Left ventricle myocardium inferior (tissue), 1 donor: ENCODE results near the gene DOK3. TPM values are rescaled to one million over a fixed set of nuclear protein-coding genes. Genes with fewer than 3 reads are reported as not detected.

ENCODE experiments used
- DNase-seq: peaks from one replicate; pipeline ENCODE4 v3.0.0-alpha.2; 2020
- H3K27ac ChIP-seq: fragments of 200-600 bp; replicated peaks from 2 replicates; pipeline ENCODE4 v1.8.0; 2021
- H3K27me3 ChIP-seq: fragments of 200-600 bp; 2 replicates; pipeline ENCODE4 v1.8.0; 2021; ENCODE audit warnings: low read depth
- H3K36me3 ChIP-seq: fragments of 200-600 bp; 2 replicates; pipeline ENCODE4 v1.8.0; 2021
- H3K4me1 ChIP-seq: fragments of 200-600 bp; 2 replicates; pipeline ENCODE4 v1.8.0; 2021
- H3K4me3 ChIP-seq: fragments of 200-600 bp; 2 replicates; pipeline ENCODE4 v1.8.0; 2021; ENCODE audit warnings: mild to moderate bottlenecking, moderate library complexity
- H3K9me3 ChIP-seq: fragments of 200-600 bp; replicated peaks from 2 replicates; pipeline ENCODE4 v1.8.0; 2021
- intact Hi-C: fragments of 100-400 bp; cut with micrococcal nuclease; formaldehyde crosslinking; loops from one replicate; pipeline ENCODE4 v1.11.0; 2022
- total RNA-seq: library from RNA; stranded (reverse); fragmentation: NEBNext Ultra II Directional; extraction: Animal tissue kit (Norgen Biotek cat#: 25700); gene quantifications from one replicate; pipeline ENCODE4 v1.2.1, GENCODE V29; 2021
- TF ChIP-seq, protein P1 (sequence below): fragments of 200-600 bp; IDR thresholded peaks from 2 replicates; pipeline ENCODE4 v1.8.0; 2021; ENCODE audit warnings: antibody characterized with exemption, mild to moderate bottlenecking, borderline replicate concordance
- donor health status: DM: no; HTN: yes; CAD: no; lungs with severe emphysema.

The DOK3 gene
- total RNA-seq, 1 donor from 2014 or later = 3.3 TPM

- TF ChIP-seq, protein P1, sequence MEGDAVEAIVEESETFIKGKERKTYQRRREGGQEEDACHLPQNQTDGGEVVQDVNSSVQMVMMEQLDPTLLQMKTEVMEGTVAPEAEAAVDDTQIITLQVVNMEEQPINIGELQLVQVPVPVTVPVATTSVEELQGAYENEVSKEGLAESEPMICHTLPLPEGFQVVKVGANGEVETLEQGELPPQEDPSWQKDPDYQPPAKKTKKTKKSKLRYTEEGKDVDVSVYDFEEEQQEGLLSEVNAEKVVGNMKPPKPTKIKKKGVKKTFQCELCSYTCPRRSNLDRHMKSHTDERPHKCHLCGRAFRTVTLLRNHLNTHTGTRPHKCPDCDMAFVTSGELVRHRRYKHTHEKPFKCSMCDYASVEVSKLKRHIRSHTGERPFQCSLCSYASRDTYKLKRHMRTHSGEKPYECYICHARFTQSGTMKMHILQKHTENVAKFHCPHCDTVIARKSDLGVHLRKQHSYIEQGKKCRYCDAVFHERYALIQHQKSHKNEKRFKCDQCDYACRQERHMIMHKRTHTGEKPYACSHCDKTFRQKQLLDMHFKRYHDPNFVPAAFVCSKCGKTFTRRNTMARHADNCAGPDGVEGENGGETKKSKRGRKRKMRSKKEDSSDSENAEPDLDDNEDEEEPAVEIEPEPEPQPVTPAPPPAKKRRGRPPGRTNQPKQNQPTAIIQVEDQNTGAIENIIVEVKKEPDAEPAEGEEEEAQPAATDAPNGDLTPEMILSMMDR = no peak
- no peak overlapping the region for H3K4me3 ChIP-seq
- no peak for DNase-seq
- peaks cover 52% of the 10 kb centered on the region for H3K4me1 ChIP-seq
- peaks cover 7% of the 10 kb centered on the region for H3K9me3 ChIP-seq
- H3K27ac ChIP-seq = peak overlapping the region; percentile 92
- intact Hi-C loops = no loop called here
- H3K36me3 ChIP-seq = peaks cover 30% of the 10 kb centered on the region
- peaks cover 85% of the 10 kb centered on the region for H3K27me3 ChIP-seq
Observed at GRCh38 chr5:177468329-177468684, 41.3 kb downstream of the DOK3 start.

DNA sequence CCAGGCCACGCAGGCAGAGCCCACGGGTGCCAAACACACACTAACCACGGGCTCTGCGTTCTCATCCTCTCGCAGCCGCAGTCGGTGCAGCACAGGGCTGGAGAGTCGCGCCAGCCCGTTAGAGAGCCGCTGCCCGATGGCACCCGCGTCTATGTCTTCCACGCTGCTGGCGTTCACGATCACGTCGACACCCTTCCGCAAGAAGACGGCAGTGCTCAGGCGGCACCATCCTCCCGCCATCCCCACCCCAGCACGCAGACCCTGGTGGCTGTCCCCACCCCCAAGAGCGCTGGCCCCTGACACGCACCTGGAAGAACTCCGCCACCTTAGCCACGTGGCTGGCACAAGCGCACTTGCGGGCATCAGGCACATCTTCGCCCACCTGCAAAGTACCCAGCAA lies 42.2 kb downstream of the DOK3 start:
- Histone ChIP-seq H3K9me3 (peaks cover 7% of the 10 kb centered on the region), H3K36me3 (peaks cover 30% of the 10 kb centered on the region), H3K4me1 (peaks cover 48% of the 10 kb centered on the region), H3K27ac (no peak overlapping the region), H3K4me3 (no peak overlapping the region), H3K27me3 (peaks cover 83% of the 10 kb centered on the region)
- intact Hi-C loops = no loop called here
- DNase-seq = no peak
- TF ChIP-seq, protein P1 = no peak

- Histone ChIP-seq H3K4me3 (no peak overlapping the region), H3K36me3 (peaks cover 30% of the 10 kb centered on the region)
Observed at GRCh38 chr5:177466861-177467260, 42.8 kb downstream of the DOK3 start.

DNA sequence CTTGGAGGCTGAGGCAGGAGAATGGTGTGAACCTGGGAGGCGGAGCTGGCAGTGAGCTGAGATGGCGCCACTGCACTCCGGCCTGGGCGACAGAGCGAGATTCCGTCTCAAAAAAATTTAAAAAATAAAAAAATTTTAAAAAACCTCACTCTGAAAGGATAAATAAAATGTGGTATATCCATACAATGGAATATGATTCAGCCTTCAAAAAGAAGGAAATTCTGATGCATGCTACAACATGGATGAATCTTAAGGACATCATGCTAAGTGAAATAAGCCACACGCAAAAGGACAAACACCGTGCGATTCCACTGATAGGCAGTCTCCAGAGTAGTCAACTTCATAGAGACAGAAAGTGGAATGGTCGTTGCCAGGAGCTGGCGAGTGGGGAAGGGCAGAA lies 44.6 kb downstream of the DOK3 start:
- TF ChIP-seq, protein P1 = no peak
- Histone ChIP-seq H3K27me3 (peaks cover 62% of the 10 kb centered on the region), H3K4me1 (peaks cover 39% of the 10 kb centered on the region), H3K9me3 (peaks cover 7% of the 10 kb centered on the region), H3K4me3 (no peak overlapping the region), H3K36me3 (peaks cover 32% of the 10 kb centered on the region), H3K27ac (no peak overlapping the region)
- intact Hi-C loops = no loop called here
- no peak for DNase-seq

More at GRCh38 chr5:177466861-177467260, 42.8 kb downstream of the DOK3 start:
- Histone ChIP-seq H3K27ac (no peak overlapping the region), H3K27me3 (peaks cover 80% of the 10 kb centered on the region), H3K4me1 (peaks cover 47% of the 10 kb centered on the region), H3K9me3 (peaks cover 7% of the 10 kb centered on the region)
- DNase-seq = no peak
- intact Hi-C loops = no loop called here
- TF ChIP-seq, protein P1 = no peak

- H3K36me3 ChIP-seq = peaks cover 47% of the 10 kb centered on the region
- intact Hi-C loops = no loop called here
- TF ChIP-seq, protein P1 = no peak
- DNase-seq = peak; percentile 63
- peaks cover 7% of the 10 kb centered on the region for H3K9me3 ChIP-seq
- H3K4me3 ChIP-seq = peak overlapping the region; percentile 30
- peaks cover 30% of the 10 kb centered on the region for H3K4me1 ChIP-seq
- H3K27ac ChIP-seq = peak overlapping the region; percentile 90
- H3K27me3 ChIP-seq = peaks cover 42% of the 10 kb centered on the region
Observed at GRCh38 chr5:177462021-177462670, 47.5 kb downstream of the DOK3 start.
